NCI-H460 (cell line): ENCODE results near the gene UBE4B. TPM values are rescaled to one million over a fixed set of nuclear protein-coding genes. Genes with fewer than 3 reads are reported as not detected.

ENCODE experiments used
- small RNA-seq, 2 experiments: library from RNA; depleted of rRNA; stranded (forward); fragments of <200 nt; gene quantifications; one replicate each; pipeline ENCODE3, GENCODE V24; 2014
- total RNA-seq: library from RNA; depleted of rRNA; stranded (reverse); fragments of >200 nt; shearing (Covaris generic); gene quantifications from 2 replicates; pipeline ENCODE4 v1.2.3, GENCODE V29; 2014; rRNA removed

The UBE4B gene
- total RNA-seq, 1 experiment from 2014 or later, result 23.6 TPM

Small RNA genes lying within 50 kb of the gene (small RNA-seq; reads per million reads assigned to genes)
- gene MIR1273D (0 reads per million in 2 experiments), gene RNU6-828P (0 reads per million in 2 experiments)

Other genes with a start within 250 kb of the UBE4B start
- 22.1 and 24.4 TPM in 2 replicates for gene CLSTN1, start 209.0 kb upstream of the UBE4B start, total RNA-seq
- 5.4 and 8.0 TPM in 2 replicates for gene CTNNBIP1, start 122.7 kb upstream of the UBE4B start, total RNA-seq
- gene LZIC, start 89.6 kb upstream of the UBE4B start, total RNA-seq, result 34.0 and 45.2 TPM in 2 replicates
- gene NMNAT1, start 89.5 kb upstream of the UBE4B start, total RNA-seq, result 2.6 and 3.4 TPM in 2 replicates
- 0.49 and 0.62 TPM in 2 replicates for gene RBP7, start 35.7 kb upstream of the UBE4B start, total RNA-seq
- gene KIF1B, start 177.6 kb downstream of the UBE4B start, total RNA-seq, result 10.9 and 15.2 TPM in 2 replicates